HepG2 (cell line): ENCODE results near the gene PTPRCAP. TPM values are rescaled to one million over a fixed set of nuclear protein-coding genes. Genes with fewer than 3 reads are reported as not detected.
A peak's percentile ranks its signal among the peaks of the same experiment; 100 is the strongest.

ENCODE experiments used
- ARHGAP35 ChIP-seq: sonication (generic); formaldehyde crosslinking; IDR thresholded peaks from 2 replicates; pipeline ENCODE4 v1.9.0; 2022; ENCODE audit warnings: mild to moderate bottlenecking, inconsistent platforms, moderate library complexity, missing genetic modification reagents, borderline replicate concordance
- GFI1 ChIP-seq: sonication (generic); formaldehyde crosslinking; IDR thresholded peaks from 2 replicates; pipeline ENCODE4 v1.5.0; 2020; ENCODE audit warnings: missing genetic modification reagents, mild to moderate bottlenecking, borderline replicate concordance
- HDAC1 ChIP-seq: sonication (generic); formaldehyde crosslinking; IDR thresholded peaks from 2 replicates; pipeline ENCODE4 v1.5.1; 2020; ENCODE audit warnings: mild to moderate bottlenecking, missing genetic modification reagents
- HOXD1 ChIP-seq: sonication (generic); formaldehyde crosslinking; IDR thresholded peaks from 2 replicates; pipeline ENCODE4 v1.5.0; 2020; ENCODE audit warnings: missing genetic modification reagents
- MYC ChIP-seq: sonication (generic); formaldehyde crosslinking; IDR thresholded peaks from 2 replicates; pipeline ENCODE4 v1.9.0; 2021; ENCODE audit warnings: missing genetic modification reagents, borderline replicate concordance
- RAD51 ChIP-seq: fragments of 450-650 bp; IDR thresholded peaks from 2 replicates; pipeline ENCODE4 v1.6.1; 2016; ENCODE audit warnings: borderline replicate concordance
- SALL1 ChIP-seq: sonication (generic); formaldehyde crosslinking; IDR thresholded peaks from 2 replicates; pipeline ENCODE4 v1.8.0; 2022; ENCODE audit warnings: mild to moderate bottlenecking, missing genetic modification reagents
- TEAD2 ChIP-seq: sonication (generic); formaldehyde crosslinking; IDR thresholded peaks from 2 replicates; pipeline ENCODE4 v1.9.0; 2021; ENCODE audit warnings: missing genetic modification reagents
- ZFP36L2 ChIP-seq: sonication (generic); formaldehyde crosslinking; IDR thresholded peaks from 2 replicates; pipeline ENCODE4 v1.4.0; 2020; ENCODE audit warnings: missing genetic modification reagents
- ZNF10 ChIP-seq: sonication (generic); formaldehyde crosslinking; IDR thresholded peaks from 2 replicates; pipeline ENCODE4 v1.4.0; 2020; ENCODE audit warnings: mild to moderate bottlenecking, low read depth, missing genetic modification reagents, borderline replicate concordance
- ZNF230 ChIP-seq: sonication (generic); formaldehyde crosslinking; IDR thresholded peaks from 2 replicates; pipeline ENCODE4 v1.4.0; 2020; ENCODE audit warnings: mild to moderate bottlenecking, missing genetic modification reagents
- ZNF773 ChIP-seq: sonication (generic); formaldehyde crosslinking; IDR thresholded peaks from 2 replicates; pipeline ENCODE4 v1.4.0; 2020; ENCODE audit warnings: missing genetic modification reagents, borderline replicate concordance
- ZSCAN9 ChIP-seq: IDR thresholded peaks from 2 replicates; pipeline ENCODE4 v1.6.1; 2016; ENCODE audit warnings: borderline replicate concordance
- polyA plus RNA-seq, 8 experiments: library from polyadenylated mRNA; depleted of rRNA in 3 of 8; stranded (reverse) in 7 of 8; unstranded in 1 of 8; fragments of >200 nt; fragmentation: Illumina TruSeq in 4 of 8; extraction: Trizol in 4 of 8; gene quantifications; 2 replicates each; pipeline versions ENCODE4 v1.2.1 to v1.2.3, GENCODE V29; 2011 to 2016; ENCODE audit warnings: low read depth in 4 of 8, missing spikeins in 1 of 8, mixed read lengths in 1 of 8; ENCODE audit not compliant: insufficient read depth in 1 of 8
- total RNA-seq, 5 experiments: library from RNA; depleted of rRNA; stranded (reverse); fragments of >200 nt; fragmentation: Illumina TruSeq; extraction: Trizol; gene quantifications; 2 replicates each; pipeline ENCODE4 v1.2.3, GENCODE V29; 2016; ENCODE audit warnings: low read depth in 1 of 5
- TF ChIP-seq, protein P1 (sequence below): sonication (generic); formaldehyde crosslinking; IDR thresholded peaks from 2 replicates; pipeline ENCODE4 v1.4.0; 2020; ENCODE audit warnings: missing genetic modification reagents, borderline replicate concordance
- TF ChIP-seq, protein P2 (sequence below): fragments of 450-650 bp; IDR thresholded peaks from 2 replicates; pipeline ENCODE4 v1.6.1; 2017
- TF ChIP-seq, protein P3 (sequence below): sonication (generic); formaldehyde crosslinking; IDR thresholded peaks from 2 replicates; pipeline ENCODE4 v1.5.0; 2020; ENCODE audit warnings: mild to moderate bottlenecking, missing genetic modification reagents
- TF ChIP-seq, protein P4 (sequence below): sonication (generic); formaldehyde crosslinking; IDR thresholded peaks from 2 replicates; pipeline ENCODE4 v1.4.0; 2020; ENCODE audit warnings: missing genetic modification reagents

PTPRCAP gene
- total and polyA plus RNA-seq, 2 of the 13 experiments (the other 11 are each of a cell fraction or from before 2014, with no cell fraction given): 0.60 to 0.70 TPM

DNA sequence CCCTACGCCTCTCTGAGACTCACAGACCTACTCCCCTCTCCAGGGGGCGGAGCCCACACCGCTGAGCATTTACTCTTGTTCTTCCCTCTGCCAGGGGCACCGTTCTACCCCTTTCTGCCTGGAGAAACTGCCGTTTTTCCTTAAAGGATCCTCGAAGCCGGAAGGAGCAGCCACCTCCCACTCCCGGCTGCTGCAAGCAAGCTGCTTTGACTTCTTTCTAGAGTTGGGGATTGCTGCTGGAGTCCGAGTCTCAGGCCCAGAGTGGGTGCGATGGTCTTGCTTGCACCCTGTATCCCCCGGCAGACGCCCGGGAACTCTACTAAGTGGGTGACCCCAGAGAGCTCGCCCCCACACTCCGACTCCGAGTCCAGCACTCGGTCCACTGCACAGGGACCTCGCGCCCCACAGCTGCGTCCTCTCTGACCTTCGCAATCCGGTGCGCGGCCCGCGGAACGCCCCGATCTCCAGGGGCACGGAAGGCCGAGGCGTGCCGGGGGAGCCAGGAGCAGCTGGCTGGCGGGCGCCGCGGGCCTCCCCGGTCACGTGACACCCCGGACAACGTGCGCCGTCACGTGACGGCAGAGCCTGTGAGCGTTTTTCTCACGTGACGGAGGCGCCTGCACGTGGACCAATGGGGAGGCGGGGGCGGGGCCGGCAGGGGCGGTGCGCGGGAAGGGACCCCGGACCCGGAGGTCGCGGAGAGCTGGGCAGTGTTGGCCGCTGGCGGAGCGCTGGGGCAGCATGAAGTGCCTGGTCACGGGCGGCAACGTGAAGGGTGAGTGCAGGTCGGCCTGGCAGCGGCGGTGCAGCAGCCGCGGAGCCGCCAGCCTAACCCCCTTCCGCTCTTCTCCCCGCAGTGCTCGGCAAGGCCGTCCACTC lies 45.9 kb downstream of the PTPRCAP start, which contains the start of gene RAD9A (continued):
- TF ChIP-seq, protein P1, sequence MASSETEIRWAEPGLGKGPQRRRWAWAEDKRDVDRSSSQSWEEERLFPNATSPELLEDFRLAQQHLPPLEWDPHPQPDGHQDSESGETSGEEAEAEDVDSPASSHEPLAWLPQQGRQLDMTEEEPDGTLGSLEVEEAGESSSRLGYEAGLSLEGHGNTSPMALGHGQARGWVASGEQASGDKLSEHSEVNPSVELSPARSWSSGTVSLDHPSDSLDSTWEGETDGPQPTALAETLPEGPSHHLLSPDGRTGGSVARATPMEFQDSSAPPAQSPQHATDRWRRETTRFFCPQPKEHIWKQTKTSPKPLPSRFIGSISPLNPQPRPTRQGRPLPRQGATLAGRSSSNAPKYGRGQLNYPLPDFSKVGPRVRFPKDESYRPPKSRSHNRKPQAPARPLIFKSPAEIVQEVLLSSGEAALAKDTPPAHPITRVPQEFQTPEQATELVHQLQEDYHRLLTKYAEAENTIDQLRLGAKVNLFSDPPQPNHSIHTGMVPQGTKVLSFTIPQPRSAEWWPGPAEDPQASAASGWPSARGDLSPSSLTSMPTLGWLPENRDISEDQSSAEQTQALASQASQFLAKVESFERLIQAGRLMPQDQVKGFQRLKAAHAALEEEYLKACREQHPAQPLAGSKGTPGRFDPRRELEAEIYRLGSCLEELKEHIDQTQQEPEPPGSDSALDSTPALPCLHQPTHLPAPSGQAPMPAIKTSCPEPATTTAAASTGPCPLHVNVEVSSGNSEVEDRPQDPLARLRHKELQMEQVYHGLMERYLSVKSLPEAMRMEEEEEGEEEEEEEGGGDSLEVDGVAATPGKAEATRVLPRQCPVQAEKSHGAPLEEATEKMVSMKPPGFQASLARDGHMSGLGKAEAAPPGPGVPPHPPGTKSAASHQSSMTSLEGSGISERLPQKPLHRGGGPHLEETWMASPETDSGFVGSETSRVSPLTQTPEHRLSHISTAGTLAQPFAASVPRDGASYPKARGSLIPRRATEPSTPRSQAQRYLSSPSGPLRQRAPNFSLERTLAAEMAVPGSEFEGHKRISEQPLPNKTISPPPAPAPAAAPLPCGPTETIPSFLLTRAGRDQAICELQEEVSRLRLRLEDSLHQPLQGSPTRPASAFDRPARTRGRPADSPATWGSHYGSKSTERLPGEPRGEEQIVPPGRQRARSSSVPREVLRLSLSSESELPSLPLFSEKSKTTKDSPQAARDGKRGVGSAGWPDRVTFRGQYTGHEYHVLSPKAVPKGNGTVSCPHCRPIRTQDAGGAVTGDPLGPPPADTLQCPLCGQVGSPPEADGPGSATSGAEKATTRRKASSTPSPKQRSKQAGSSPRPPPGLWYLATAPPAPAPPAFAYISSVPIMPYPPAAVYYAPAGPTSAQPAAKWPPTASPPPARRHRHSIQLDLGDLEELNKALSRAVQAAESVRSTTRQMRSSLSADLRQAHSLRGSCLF (CRISPR knock-in tag): no peak
- TF ChIP-seq SALL1 (CRISPR knock-in tag) (peak; percentile 93), RAD51 (peak; percentile 100), ARHGAP35 (CRISPR knock-in tag) (peak; percentile 95), HDAC1 (peak; percentile 100), HOXD1 (CRISPR knock-in tag) (peak; percentile 80; the same call in 1 of the 2 replicates), ZNF773 (CRISPR knock-in tag) (0 out of 2 replicates have a peak, but pooled peaks have one; percentile 28), ZNF10 (CRISPR knock-in tag) (no peak), ZNF230 (peak; percentile 92), ZSCAN9 (no peak; the same call in 1 of the 2 replicates), TEAD2 (CRISPR knock-in tag) (0 out of 2 replicates have a peak, but pooled peaks have one; percentile 34), ZFP36L2 (CRISPR knock-in tag) (0 out of 2 replicates have a peak, but pooled peaks have one; percentile 63), GFI1 (CRISPR knock-in tag) (peak; percentile 62; the same call in 1 of the 2 replicates), MYC (CRISPR knock-in tag) (peak; percentile 96)
- TF ChIP-seq, protein P2, sequence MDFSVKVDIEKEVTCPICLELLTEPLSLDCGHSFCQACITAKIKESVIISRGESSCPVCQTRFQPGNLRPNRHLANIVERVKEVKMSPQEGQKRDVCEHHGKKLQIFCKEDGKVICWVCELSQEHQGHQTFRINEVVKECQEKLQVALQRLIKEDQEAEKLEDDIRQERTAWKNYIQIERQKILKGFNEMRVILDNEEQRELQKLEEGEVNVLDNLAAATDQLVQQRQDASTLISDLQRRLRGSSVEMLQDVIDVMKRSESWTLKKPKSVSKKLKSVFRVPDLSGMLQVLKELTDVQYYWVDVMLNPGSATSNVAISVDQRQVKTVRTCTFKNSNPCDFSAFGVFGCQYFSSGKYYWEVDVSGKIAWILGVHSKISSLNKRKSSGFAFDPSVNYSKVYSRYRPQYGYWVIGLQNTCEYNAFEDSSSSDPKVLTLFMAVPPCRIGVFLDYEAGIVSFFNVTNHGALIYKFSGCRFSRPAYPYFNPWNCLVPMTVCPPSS: no peak
- TF ChIP-seq, protein P3, sequence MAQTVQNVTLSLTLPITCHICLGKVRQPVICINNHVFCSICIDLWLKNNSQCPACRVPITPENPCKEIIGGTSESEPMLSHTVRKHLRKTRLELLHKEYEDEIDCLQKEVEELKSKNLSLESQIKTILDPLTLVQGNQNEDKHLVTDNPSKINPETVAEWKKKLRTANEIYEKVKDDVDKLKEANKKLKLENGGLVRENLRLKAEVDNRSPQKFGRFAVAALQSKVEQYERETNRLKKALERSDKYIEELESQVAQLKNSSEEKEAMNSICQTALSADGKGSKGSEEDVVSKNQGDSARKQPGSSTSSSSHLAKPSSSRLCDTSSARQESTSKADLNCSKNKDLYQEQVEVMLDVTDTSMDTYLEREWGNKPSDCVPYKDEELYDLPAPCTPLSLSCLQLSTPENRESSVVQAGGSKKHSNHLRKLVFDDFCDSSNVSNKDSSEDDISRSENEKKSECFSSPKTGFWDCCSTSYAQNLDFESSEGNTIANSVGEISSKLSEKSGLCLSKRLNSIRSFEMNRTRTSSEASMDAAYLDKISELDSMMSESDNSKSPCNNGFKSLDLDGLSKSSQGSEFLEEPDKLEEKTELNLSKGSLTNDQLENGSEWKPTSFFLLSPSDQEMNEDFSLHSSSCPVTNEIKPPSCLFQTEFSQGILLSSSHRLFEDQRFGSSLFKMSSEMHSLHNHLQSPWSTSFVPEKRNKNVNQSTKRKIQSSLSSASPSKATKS: no peak
- TF ChIP-seq, protein P4, sequence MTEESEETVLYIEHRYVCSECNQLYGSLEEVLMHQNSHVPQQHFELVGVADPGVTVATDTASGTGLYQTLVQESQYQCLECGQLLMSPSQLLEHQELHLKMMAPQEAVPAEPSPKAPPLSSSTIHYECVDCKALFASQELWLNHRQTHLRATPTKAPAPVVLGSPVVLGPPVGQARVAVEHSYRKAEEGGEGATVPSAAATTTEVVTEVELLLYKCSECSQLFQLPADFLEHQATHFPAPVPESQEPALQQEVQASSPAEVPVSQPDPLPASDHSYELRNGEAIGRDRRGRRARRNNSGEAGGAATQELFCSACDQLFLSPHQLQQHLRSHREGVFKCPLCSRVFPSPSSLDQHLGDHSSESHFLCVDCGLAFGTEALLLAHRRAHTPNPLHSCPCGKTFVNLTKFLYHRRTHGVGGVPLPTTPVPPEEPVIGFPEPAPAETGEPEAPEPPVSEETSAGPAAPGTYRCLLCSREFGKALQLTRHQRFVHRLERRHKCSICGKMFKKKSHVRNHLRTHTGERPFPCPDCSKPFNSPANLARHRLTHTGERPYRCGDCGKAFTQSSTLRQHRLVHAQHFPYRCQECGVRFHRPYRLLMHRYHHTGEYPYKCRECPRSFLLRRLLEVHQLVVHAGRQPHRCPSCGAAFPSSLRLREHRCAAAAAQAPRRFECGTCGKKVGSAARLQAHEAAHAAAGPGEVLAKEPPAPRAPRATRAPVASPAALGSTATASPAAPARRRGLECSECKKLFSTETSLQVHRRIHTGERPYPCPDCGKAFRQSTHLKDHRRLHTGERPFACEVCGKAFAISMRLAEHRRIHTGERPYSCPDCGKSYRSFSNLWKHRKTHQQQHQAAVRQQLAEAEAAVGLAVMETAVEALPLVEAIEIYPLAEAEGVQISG: peak; percentile 72
